NCI-H2029 treated with DMSO at 0.1 percent for 48 hours (cell line): ENCODE results near the gene DNMT3A.
"Not testable (repeated sequence)": the region's sequence is repeated elsewhere in the genome, so short reads cannot be mapped to it uniquely, and the experiment has no call there.

ENCODE experiments used
- DNase-seq: peaks from one replicate; lab custom pipeline; 2025; lab: John Stamatoyannopoulos, UW

Gene DNMT3A

GRCh38 chr2:25283921-25284320 lies 57.8 kb downstream of the DNMT3A start:
- DNase-seq = no peak

DNA sequence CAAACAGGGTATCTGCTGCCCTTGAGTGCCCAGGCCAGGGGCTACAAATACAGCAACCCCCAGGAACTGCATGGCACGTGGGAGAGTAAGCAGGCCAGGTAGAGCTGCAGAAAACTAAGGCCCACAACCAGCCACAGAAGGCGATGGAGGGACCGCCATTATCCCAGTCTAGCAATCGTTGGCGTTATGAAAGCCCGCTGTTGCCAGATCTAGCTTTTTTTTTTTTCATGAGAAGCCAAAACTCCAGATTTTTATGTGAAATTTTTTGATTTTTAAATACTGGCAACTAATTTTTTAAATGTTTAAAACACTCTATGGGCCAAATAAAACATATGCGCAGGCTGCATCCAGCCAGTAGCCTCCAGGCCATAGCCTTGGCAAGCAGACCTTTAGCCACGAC lies 59.8 kb downstream of the DNMT3A start:
- DNase-seq = no peak

- no peak for DNase-seq
Observed at GRCh38 chr2:25281522-25281921, 60.2 kb downstream of the DNMT3A start.

- DNase-seq = no peak
Observed at GRCh38 chr2:25280051-25280687, 61.6 kb downstream of the DNMT3A start.

DNA sequence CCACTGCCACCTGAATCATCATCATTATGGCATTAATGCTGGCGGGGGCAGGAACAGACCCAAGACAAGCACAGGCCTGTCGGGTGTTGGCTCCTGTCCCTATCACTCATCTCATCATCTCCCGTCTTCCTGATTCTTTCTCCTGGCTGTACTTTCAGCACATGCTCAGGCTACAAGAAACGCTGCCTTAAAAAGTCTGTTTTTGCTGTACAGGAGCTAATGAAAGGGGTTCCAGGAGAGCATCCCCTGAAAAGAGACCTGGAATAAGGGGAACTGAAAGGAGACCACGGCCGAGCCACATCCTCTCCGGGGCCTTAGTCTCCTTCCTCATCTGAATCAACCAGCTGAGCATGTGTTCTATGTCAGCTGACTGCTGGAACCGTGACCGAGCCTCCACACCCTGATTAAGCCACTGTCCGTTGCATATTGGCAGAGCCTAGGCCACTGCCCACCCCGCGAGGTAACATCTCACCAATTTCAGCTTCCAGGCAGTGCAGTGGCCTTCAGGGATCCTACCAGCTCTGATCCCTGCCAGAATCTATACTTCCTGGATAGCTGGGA lies 62.6 kb downstream of the DNMT3A start:
- no peak for DNase-seq

GRCh38 chr2:25276569-25277465 lies 64.9 kb downstream of the DNMT3A start:
- DNase-seq = no peak

- no peak for DNase-seq
Observed at GRCh38 chr2:25275575-25275965, 66.2 kb downstream of the DNMT3A start.

GRCh38 chr2:25274868-25275574 lies 66.7 kb downstream of the DNMT3A start:
- DNase-seq = no peak

GRCh38 chr2:25273985-25274535 lies 67.7 kb downstream of the DNMT3A start:
- no peak for DNase-seq

DNA sequence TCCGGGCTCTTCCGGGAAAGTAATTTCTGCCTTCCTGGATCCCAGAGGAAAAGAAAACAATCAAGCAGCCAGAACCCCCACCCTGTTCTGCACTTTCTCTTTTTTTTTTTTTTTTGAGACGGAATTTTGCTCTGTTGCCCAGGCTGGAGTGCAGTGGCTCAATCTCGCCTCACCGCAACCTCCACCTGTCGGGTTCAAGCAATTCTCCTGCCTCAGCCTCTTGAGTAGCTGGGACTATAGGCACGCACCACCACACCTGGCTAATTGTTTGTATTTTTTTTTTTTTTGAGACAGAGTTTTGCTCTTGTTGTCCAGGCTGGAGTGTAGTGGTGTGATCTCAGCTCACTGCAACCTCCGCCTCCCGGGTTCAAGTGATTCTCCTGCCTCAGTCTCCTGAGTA lies 69.0 kb downstream of the DNMT3A start:
- not testable (repeated sequence) for DNase-seq

- DNase-seq = no peak
Observed at GRCh38 chr2:25270061-25270460, 71.7 kb downstream of the DNMT3A start.

DNA sequence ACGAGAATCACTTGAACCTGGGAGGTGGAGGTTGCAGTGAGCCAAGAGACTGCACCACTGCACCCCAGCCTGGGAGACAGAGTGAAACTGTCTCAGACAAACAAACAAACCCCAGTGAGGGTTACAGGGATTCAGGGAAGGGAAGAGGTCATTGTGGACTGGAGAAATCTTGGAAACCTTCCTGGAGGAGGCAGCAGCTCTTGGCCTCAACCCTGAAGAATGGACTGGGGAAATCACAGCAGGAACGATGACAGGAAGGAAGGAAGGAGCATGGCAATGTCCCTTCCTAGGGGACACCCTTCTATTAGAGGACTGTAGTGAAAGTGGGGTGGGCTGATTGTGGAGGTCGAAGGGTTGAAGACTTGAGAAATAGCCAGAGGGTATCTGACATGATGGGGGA lies 72.5 kb downstream of the DNMT3A start:
- DNase-seq = no peak

DNA sequence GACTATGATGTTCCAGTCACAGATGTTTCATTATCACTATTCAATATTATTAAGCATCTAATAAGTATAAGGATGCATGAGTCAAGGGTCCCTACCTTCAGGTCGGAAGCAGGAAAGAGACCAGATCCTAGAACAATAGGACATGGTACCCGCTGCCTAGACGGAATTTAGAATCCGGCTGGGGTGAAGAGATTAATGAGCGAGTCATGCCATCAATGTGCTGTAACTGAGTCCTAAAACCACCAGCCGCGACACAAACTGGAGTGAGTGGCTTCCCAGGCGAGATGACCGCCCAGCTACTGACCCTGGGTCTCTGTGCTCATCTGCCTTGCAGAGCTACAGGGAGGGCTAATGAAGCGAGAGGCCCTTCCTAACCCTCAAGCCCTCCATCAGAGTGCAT lies 73.6 kb downstream of the DNMT3A start:
- DNase-seq = no peak

- DNase-seq = peak; percentile 56
Observed at GRCh38 chr2:25266399-25266798, 75.3 kb downstream of the DNMT3A start.

DNA sequence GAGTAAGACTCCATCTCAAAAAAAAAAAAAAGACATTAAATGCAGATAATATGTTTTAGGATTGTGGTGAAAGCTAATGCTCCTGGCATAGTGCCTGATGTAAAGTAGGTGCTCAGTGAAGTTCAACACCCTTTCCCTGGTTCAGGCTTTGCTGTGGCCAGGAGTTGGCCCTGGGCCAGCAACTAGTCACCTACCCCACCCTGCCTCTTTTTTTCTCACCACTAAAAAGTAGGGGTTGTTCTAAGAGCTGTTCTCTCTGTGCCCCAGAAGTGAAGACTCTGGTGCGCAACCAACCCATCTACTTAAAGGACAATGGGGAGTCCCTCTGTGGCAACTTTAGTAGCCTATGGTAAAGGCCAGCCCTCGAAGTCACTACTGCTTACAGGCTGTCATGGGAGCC lies 75.9 kb downstream of the DNMT3A start:
- DNase-seq = peak; percentile 58

DNA sequence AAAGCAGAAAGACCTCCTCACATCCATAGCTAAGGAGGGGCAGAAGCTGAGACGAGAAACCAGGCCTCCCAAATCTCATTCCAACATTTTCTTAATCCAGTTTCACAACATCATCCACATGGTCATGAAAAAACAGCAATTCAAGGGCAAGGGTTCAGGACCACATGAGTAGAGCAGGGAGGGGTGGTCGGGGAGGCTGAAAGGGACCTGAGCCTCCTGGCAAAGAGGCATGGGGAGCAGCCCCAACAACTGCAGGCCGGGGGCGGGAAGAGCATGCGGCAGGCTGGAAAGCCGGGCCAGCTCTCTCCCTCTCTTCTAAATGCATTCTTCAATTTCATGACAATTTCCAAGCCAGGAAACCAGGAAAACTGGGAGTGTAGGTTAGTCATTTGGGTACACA lies 76.7 kb downstream of the DNMT3A start:
- DNase-seq = no peak

GRCh38 chr2:25262288-25262687 lies 79.4 kb downstream of the DNMT3A start:
- no peak for DNase-seq

DNA sequence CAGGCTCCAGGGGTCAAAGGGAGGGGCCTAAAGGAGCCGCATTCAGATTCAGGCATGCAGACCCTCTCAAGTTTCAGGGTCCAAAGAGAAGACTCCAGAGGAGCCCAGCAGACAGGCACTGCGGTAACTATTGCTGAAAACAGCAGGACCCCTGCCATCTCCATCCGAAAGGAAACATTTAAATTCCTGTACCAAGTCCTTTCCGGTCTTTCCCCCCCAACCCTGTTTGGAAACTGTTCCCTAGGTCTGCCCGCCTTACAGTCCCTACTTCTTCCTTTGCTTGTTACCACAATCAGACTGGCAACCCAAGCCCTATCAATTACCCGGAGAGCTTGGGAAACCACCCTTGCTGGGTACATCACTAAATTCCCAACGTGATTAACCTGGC lies 82.0 kb downstream of the DNMT3A start:
- no peak for DNase-seq

DNA sequence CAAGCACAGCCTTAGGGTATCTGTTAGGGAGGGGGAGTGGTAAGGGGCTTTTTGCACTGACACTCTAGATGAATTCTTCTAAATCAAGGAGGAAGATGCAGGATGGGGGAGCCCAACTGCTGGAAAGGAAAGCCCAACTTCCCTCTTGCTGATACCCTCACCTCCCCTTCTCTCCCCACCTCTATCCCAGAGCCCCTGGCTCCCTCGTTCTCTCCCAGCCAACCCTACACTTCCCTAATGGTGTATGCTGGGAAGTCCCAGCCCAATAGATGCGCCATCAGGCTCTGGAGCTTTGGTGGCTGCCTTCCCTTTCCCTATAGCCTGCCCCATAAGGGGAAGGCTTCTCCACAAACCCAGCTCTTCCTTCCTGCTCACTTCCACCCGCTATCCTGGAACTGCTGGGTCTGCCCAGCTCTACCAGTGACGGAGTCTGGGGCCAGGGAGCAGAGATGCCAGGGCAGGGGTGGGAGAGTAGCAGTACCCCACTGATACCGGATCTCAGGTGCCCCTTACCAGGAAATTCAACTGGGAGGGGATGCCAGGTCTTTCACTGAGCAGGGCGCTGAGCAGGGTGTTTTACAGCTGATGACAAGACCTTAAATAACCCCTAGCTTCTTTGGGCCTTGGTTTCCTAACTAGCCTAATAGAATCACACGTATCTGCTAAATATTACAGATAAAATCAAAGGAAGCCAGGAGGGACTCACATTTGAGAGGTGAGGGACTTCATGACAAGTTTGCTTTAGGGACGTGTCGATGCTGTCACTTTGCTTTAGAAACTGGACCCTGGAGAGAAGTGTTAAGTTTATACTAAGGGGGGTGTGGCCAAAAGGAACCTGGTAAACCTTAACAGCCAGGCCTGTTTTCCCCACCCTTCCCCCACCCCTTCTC lies 82.6 kb downstream of the DNMT3A start:
- DNase-seq = no peak

DNA sequence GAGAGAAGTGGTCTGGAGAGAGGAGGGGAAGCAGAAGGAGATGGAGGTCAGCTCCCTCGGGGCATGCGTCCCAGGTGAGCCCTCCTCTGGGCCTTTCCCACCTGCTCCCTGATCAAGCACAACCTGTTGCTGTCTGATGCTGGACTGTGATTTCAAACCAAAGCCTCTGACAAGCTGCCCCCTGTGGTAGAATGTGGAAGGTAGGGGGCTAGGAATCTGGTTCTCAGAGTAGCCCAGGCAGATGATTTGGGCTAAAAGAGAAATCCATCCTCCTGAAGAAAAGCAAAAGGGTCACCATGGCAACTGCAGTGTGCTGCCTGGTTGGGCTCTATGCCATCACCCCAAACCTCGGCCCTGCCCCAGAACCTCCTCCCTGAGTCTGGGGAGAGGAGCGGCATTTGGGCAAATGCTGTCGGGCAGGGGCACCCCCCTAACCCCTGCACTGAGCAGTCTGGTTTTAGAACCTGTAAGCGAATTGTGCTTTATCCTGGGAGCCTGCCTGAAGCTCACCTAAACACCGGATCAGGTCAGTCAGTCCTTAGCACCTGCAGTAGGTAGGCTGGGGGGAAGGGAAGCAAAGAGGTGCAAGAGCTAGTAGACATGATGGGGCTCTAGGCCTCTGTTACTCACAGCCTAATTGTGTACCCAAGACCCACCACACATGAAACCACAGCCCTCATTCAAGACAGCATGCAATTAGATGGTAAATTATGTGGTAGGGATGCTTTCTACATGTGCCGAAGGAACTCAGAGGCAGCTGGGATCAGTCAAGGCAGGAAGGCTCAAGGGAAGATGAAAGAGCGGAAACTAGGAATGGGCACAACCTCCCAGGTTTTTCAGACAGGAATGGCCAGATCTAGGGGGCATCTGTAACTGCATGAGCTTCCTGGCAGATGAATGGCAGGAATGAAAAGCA lies 83.5 kb downstream of the DNMT3A start:
- DNase-seq = no peak
